Measurements from ENCODE around the gene PEX14. TPM values are rescaled to one million over a fixed set of nuclear protein-coding genes. Genes with fewer than 3 reads are reported as not detected.

The PEX14 gene
- polyA plus RNA-seq, 3 donors = 22.7 to 26.6 (median 26.1) TPM

DNA sequence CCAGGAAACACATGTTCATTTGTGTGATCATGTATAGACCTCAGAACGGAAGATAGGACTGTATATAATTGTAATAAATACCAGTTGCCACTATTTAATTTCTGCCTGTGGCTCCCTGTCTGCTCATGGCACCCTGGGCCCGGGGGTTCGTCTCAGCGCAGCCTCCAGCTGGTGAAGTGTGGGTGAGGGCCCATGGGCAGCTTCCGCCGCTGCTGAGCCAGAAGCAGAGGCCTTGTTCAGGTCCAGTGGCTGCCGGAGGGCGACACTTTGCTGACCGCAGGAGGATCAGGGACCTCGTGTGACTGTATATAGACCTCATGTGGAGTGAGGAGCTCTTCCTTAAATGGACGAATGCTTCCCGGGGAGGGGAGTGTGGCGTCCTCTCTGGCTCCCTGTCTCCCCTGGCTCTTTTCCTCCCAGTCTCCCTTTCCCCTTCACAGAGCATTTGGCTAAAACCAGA lies 155.9 kb downstream of the PEX14 start:
- no peak for DNase-seq

GRCh38 chr1:10631121-10631810 lies 156.5 kb downstream of the PEX14 start:
- DNase-seq = no peak

DNA sequence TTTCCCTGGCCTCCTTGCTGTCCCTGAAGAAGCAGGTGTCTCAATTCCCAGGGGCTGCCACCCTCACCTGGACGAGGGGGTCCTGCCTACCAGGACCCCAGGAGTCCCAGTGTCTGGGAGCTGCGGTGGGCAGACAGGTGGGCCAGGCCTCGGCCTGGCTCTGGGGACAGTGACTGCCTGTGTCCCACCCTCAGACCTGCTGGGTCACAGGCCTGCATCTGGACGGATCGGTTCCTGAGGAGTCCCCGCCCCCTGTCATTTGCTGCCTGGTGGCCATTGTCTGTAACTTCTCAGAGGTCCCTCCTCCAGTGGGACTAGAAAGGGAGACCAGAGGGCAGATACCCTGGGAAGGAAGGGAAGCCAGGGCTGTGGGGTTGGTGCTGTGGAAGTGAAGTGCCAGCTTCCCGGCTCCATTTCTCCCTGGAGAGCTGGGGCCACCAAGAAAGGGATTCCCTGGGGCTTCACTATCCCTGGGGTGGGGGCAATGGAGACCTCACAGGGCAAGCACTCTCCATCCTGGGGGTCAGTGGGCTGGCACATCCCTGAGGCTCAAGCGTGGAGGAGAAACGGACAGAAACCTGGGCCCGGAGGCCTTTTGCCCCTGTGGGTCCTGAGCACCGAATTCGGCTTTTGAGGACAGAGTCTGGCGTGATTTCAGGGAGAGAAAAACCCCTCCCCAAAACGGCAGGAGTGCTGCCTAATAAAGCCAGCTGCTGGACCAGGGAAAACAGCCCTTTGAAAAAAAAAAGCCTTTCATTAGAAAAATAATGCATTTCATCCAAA lies 157.3 kb downstream of the PEX14 start:
- DNase-seq = no peak

GRCh38 chr1:10632691-10633090 lies 157.9 kb downstream of the PEX14 start:
- no peak for DNase-seq

DNA sequence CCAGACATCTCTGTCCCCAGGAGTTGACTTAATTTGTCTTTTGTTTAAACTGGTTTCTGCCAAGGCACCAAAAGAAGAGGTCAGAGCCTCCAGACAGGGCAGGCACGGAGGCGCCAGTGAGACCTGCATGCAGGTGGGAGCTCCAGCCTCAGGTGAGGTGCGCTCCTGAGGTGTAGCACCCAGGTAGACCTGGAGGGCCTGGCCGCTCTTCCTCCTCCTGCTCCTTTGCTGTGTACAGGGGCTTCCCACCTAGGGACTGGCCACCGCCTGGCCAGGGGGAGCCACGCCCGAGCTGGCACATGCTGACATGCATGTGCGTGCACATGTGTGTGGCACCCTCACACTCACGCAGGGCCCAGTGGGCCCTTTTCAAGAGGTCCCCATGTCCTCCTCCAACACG lies 158.7 kb downstream of the PEX14 start:
- no peak for DNase-seq

- DNase-seq = no peak
These were observed 159.3 kb downstream of the PEX14 start for GRCh38 chr1:10634075-10634427.

GRCh38 chr1:10634428-10635084 lies 159.8 kb downstream of the PEX14 start:
- no peak for DNase-seq

DNA sequence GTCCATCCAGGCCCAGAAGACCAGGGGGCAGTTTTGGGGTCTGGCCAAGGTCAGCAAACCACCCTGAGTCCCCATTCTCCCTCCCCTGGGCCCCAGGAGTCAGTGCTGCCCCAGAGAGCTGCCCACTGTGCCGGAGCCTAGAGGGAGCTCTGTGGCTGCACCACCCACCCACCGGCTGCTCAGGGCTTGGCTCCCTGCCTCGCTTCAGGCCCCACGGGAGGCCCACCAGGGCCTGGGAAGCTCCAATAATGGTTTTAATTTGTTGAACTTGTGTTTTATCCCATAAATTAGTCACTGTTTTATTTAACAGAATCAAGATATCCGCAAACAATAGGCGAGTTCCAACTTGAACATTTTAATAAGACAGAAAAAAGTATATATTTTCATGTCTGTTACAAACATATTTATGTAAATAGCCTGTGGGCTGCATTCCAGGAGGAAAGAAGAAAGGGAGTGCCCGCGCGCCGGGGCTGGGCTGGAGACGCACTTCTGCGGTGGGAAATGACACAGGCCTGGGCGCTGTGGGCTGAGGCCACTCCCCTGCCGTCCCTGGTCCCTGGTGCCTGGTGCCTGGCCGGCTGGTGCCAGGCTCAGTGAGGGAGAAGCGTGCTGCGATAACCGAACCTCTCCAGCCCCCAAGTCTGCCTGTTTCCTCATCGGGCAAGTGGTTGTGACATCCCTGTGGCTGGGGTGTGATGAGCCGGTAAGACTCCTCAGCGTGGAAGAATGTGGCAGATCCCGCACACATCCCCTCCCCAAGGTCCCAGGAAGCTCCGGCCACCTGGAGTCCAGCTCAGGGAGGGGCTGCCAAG lies 160.5 kb downstream of the PEX14 start:
- DNase-seq = no peak

DNA sequence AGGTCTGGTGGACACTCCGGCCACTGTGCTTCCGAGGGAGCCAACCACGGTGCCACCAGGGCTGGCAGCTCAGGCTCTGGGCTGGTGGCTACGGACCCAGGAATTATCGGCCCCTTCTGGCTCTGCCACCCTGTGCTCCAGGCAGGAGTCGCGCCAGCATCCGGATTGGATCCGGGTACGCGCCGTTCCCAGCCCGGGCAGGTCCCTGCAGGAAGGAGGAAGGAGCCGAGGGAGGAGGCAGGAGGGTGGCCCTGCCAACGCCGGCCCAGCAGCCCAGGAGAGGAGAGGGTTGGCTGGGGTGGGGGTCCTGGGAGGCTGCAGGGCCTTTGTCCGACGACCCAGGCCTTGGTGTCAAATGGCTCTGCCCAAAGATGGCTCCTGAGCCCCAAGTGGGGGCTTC lies 161.2 kb downstream of the PEX14 start:
- DNase-seq = no peak

DNA sequence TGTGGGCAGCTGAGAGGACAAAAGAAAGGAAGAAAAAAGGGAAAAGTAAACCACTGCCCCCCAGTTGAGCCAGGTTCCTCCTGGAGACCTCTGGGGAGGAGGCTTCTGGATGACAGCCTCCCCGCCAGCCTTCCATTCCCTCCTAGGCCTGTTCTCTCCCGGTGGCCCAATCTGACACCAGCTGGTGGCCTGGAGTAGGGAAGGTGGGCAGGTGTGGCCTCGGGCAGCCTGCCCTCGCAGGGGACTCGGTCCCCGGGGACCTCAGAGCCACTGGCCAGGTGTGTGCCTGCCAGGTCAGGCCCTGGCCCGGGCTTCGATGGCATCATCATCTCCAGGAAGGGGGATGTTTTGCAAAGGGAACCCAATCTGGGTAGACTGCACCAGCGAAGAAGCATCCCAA lies 162.7 kb downstream of the PEX14 start:
- DNase-seq = no peak

GRCh38 chr1:10637834-10638558 lies 163.2 kb downstream of the PEX14 start:
- DNase-seq = no peak

GRCh38 chr1:10638559-10639005 lies 163.8 kb downstream of the PEX14 start:
- DNase-seq = no peak

DNA sequence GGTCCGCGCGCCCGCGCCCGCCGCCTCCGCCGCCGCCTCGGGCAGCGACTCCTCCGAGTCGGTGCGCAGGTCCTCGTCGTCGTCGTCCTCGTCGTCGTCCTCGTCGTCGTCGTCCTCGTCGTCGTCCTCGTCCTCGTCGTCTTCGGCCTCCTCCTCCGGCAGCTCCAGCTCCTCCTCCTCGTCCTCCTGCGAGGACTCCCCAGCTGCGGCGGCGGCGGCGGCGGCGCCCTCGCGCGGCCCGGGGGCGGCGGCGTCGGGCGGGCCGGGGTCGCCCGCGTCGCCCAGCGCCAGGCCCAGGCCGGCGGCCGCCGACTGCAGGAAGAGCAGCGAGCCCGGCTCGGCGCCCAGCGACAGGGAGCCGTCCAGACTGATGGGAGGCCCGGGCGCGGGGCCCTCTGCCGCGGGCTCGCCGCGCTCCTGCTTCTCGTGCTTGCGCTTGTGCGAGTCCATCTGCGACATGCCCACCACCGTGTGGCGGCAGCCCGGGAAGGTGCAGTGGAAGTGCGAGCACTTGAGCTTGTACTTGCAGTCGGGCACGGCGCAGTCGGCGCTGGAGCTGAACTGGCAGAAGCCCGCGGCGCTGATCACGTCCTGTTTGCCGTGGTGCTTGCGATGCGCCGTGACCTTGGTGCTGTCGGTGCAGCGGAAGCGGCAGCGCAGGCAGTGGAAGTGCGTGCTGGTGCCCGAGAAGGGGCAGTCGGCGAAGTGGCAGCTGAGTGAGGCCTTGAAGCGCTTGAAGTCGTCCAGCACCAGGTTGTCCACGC lies 164.4 kb downstream of the PEX14 start:
- DNase-seq = no peak

- DNase-seq = no peak
These were observed 165.2 kb downstream of the PEX14 start for GRCh38 chr1:10639775-10640578.

- no peak for DNase-seq
These were observed 166.2 kb downstream of the PEX14 start for GRCh38 chr1:10640843-10641553.

- no peak for DNase-seq
These were observed 167.2 kb downstream of the PEX14 start for GRCh38 chr1:10641976-10642375.

DNA sequence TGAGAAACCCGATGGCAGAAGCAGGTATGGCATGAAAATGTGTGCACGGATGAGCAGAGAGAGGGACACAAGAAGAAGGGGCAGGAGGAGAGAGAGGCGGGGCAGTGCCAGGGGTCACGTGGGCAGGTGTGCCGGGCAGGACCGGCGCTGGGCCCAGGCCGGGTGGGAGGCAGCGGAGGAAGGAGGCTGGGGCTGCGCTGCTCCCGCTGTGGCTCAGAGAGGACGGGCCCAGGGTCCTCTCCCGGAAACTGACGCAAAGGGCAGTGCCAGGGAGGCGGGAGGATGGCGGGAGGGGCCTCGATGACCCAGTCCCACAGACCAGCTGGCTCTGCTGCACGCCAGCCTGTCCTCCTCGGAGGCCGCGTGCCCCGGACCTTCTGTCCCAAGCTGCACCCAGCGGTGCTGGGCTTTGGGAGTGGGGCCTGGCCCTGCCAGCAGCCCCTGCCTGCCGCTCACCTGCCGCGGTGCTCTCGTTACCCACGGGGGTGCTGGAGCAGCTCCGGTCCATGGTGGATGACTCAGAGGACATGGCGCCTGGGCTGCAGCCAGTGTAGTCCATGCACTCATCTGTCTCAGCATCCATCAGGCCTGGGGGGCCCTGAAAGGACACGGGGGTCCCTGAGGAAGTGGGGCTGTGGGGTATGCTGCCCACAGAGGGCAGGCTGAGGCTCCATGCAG lies 167.8 kb downstream of the PEX14 start:
- DNase-seq = no peak

DNA sequence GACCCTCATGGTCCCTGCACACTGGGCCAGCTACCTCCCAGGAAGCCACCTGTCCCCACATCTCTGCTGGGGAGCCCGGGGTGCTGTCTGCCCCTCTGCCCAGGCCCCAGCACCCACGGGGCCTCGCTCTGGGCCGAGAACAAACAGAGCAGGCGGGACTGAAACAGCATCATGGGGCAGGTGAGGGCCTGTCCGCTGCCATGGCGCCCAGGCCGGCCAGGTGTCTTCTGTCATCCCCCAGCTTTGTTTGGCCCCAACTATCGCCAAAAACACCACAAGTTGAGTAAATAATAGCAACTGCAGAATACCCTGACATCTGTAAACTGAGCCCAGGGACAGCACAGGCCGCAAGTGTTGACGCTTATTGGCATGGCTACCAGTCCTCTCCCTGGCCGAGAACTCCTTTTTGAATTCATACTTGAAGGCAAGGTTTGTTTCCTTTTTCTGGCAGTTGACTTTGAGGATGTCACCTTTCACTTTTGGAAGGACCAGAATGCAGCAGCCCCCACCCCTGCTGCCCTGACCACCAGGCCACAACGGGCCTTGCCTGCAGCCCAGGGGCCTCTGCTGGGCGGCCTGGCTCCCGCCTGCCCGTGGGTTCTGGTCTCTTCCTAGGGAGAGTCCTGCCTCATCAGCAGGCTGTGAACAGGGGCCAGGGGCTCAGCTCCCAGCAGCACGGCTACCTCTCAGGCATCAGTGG lies 169.0 kb downstream of the PEX14 start:
- DNase-seq = no peak

All from renal pelvis (tissue), 4 donors.